Adrenal gland (tissue), 12 donors: ENCODE results near the gene DEGS2. TPM values are rescaled to one million over a fixed set of nuclear protein-coding genes. Genes with fewer than 3 reads are reported as not detected.

ENCODE experiments used
- DNase-seq, 7 donors: peaks; one replicate each; pipeline ENCODE4 v3.0.0-alpha.2; 2019 to 2020
- H3K27ac ChIP-seq, 5 donors: fragments of 200-600 bp; sonication (generic) in 4 of 5; 1 replicate in 3 of 5; 2 replicates in 2 of 5; pipeline versions ENCODE4 v1.5.1 to v1.8.0; 2016 to 2020; ENCODE audit warnings: mild to moderate bottlenecking in 1 of 5
- H3K27me3 ChIP-seq: fragments of 200-600 bp; 2 replicates; pipeline ENCODE4 v1.8.0; 2021
- H3K36me3 ChIP-seq, 2 donors: fragments of 200-600 bp; replicated peaks in 1 of 2; 1 replicate in 1 of 2; 2 replicates in 1 of 2; pipeline versions ENCODE4 v1.5.1 to v1.8.0; 2018 to 2022
- H3K4me1 ChIP-seq, 2 donors: fragments of 200-600 bp; replicated peaks in 1 of 2; 1 replicate in 1 of 2; 2 replicates in 1 of 2; pipeline versions ENCODE4 v1.5.1 to v1.8.0; 2018 to 2021
- H3K4me3 ChIP-seq, 4 donors: fragments of 200-600 bp; sonication (generic) in 3 of 4; one replicate each; pipeline ENCODE4 v1.5.1; 2016 to 2018
- H3K9me3 ChIP-seq, 3 donors: fragments of 200-600 bp; sonication (generic) in 1 of 3; replicated peaks in 1 of 3; 1 replicate in 2 of 3; 2 replicates in 1 of 3; pipeline versions ENCODE4 v1.5.1 to v1.8.0; 2016 to 2021
- CTCF ChIP-seq, 6 experiments: fragments of 450-650 bp in 4 of 6; fragments of 200-600 bp in 2 of 6; sonication (generic) in 1 of 6; IDR thresholded peaks; 1 replicate in 5 of 6; 2 replicates in 1 of 6; pipeline versions ENCODE4 v1.5.1 to v1.8.0; 2016 to 2021; ENCODE audit warnings: antibody characterized with exemption in 6 of 6, mild to moderate bottlenecking in 2 of 6, moderate library complexity in 1 of 6
- POLR2A ChIP-seq, 2 donors: fragments of 450-650 bp; IDR thresholded peaks; one replicate each; pipeline ENCODE4 v1.6.1; 2017; ENCODE audit warnings: antibody characterized with exemption in 2 of 2, mild to moderate bottlenecking in 2 of 2, moderate library complexity in 1 of 2
- WGBS, 4 donors: extraction: QIAGEN DNeasy Blood & Tissue Kit in 2 of 4; methylation state at CpG; one replicate each; pipeline versions ENCODE4 v1.1.5 to v1.1.7; 2013 to 2017; 5-methylcytosine and 5-hydroxymethylcytosine counted together
- intact Hi-C, 2 donors: fragments of 100-400 bp; cut with DNase I; formaldehyde crosslinking; loops; one replicate each; pipeline versions ENCODE4 v1.14.1 to v1.15.0; 2022 to 2023
- polyA plus RNA-seq, 3 donors: library from polyadenylated mRNA; stranded (reverse); fragments of 200-250 nt in 2 of 3; fragments of 350-450 nt in 1 of 3; fragmentation: Illumina TruSeq in 1 of 3; extraction: RNeasy Lipid Tissue Mini Kit (QIAGEN cat#74804) in 1 of 3; gene quantifications; one replicate each; pipeline ENCODE4 v1.2.3, GENCODE V29; 2013 to 2014
- total RNA-seq, 9 donors: library from RNA; depleted of rRNA in 4 of 9; stranded (reverse); fragments of >200 nt in 4 of 9; fragments of 120-200 nt in 1 of 9; fragmentation: NEBNext Ultra II Directional in 1 of 9; extraction: Animal tissue kit (Norgen Biotek cat#: 25700) in 1 of 9; gene quantifications; one replicate each; pipeline versions ENCODE4 v1.1.0 to v1.2.4, GENCODE V29; 2013 to 2023
- donor health status: healthy with polysubstance abuse.
- donor health status: Bipolar disorder and iron deficiency.
- donor health status: DM: yes; HTN: yes; CAD: no.
- donor health status: DM: no; HTN: no; CAD: no.
- donor health status: DM: no; HTN: no; CAD: no.
- donor health status: DM: yes; HTN: yes; CAD: no.

The DEGS2 gene
- total and polyA plus RNA-seq, 12 donors, result 0.06 to 0.69 (median 0.24) TPM; not detected in 3

GRCh38 chr14:100155756-100156616 is 3.5 kb downstream of the DEGS2 start:
- Histone ChIP-seq H3K4me1 (peaks cover 10 to 13% of the 10 kb centered on the region in 2 donors), H3K4me3 (no peak overlapping the region), H3K27me3 (peaks cover 30% of the 10 kb centered on the region), H3K9me3 (no peaks in the 10 kb centered on the region), H3K36me3 (no peaks in the 10 kb centered on the region), H3K27ac (peak overlapping the region in 1 of 5 donors; percentile 34)
- 58 to 63% (median 61%) methylated on average over 12 of the region's 12 CpGs for WGBS, 4 donors
- intact Hi-C loops, result no loop called here
- TF ChIP-seq POLR2A (IDR thresholded peaks at IDR 0.05) (no peak), CTCF (IDR thresholded peaks at IDR 0.05) (no peak)
- DNase-seq, result no peak

- H3K27me3 ChIP-seq, result peaks cover 21% of the 10 kb centered on the region
- no peaks in the 10 kb centered on the region for H3K9me3 ChIP-seq
- TF ChIP-seq POLR2A (IDR thresholded peaks at IDR 0.05) (no peak), CTCF (IDR thresholded peaks at IDR 0.05) (peak in 3 of 6 experiments; percentile 25 to 40 (median 28))
- intact Hi-C loops, result no loop called here
- peaks cover 10 to 13% of the 10 kb centered on the region in 2 donors for H3K4me1 ChIP-seq
- 58 to 62% (median 61%) methylated on average over 8 of the region's 8 CpGs for WGBS, 4 donors
- DNase-seq, result no peak
- no peak overlapping the region for H3K4me3 ChIP-seq
- peak overlapping the region in 1 of 5 donors; percentile 29 for H3K27ac ChIP-seq
- H3K36me3 ChIP-seq, result no peaks in the 10 kb centered on the region
These were observed 4.3 kb downstream of the DEGS2 start for GRCh38 chr14:100155049-100155621.

- TF ChIP-seq POLR2A (IDR thresholded peaks at IDR 0.05) (no peak), CTCF (IDR thresholded peaks at IDR 0.05) (no peak)
- no peaks in the 10 kb centered on the region for H3K9me3 ChIP-seq
- H3K36me3 ChIP-seq, result no peaks in the 10 kb centered on the region
- intact Hi-C loops, result no loop called here
- 67 to 100% (median 95%) methylated on average over 3 to 6 of the region's 6 CpGs for whole genome bisulfite sequencing, 4 donors
- H3K4me1 ChIP-seq, result peaks cover 0 to under 1% of the 10 kb centered on the region in 2 donors
- no peak overlapping the region for H3K4me3 ChIP-seq
- H3K27me3 ChIP-seq, result peaks cover 7% of the 10 kb centered on the region
- no peak for DNase-seq
- H3K27ac ChIP-seq, result no peak overlapping the region
These were observed 5.9 kb downstream of the DEGS2 start for GRCh38 chr14:100153560-100153959.

- TF ChIP-seq POLR2A (IDR thresholded peaks at IDR 0.05) (no peak), CTCF (IDR thresholded peaks at IDR 0.05) (no peak)
- WGBS, 4 donors, result 87 to 92% (median 91%) methylated on average over 10 of the region's 10 CpGs
- H3K9me3 ChIP-seq, result no peaks in the 10 kb centered on the region
- H3K27ac ChIP-seq, result no peak overlapping the region
- no peaks in the 10 kb centered on the region for H3K4me1 ChIP-seq
- intact Hi-C loops, result no loop called here
- H3K4me3 ChIP-seq, result no peak overlapping the region
- no peak for DNase-seq
- peaks cover under 1% of the 10 kb centered on the region for H3K27me3 ChIP-seq
- H3K36me3 ChIP-seq, result no peaks in the 10 kb centered on the region
These were observed 7.4 kb downstream of the DEGS2 start for GRCh38 chr14:100152091-100152490.
